22Rv1 (cell line): ENCODE measurements around the gene LRTM1.

Experiments
- CTCF ChIP-seq: fragments of 450-650 bp; IDR thresholded peaks from 2 replicates; pipeline ENCODE4 v1.5.1; 2017; ENCODE audit warnings: mild to moderate bottlenecking
- ZFX ChIP-seq: fragments of 450-650 bp; IDR thresholded peaks from 2 replicates; pipeline ENCODE4 v1.6.1; 2017; ENCODE audit warnings: antibody characterized with exemption, borderline replicate concordance

GRCh38 chr3:54949491-54950044 lies 21.7 kb upstream of the LRTM1 start:
- TF ChIP-seq CTCF (no peak), ZFX (no peak)
